ENCODE data around the gene GCNA. TPM values are rescaled to one million over a fixed set of nuclear protein-coding genes. Genes with fewer than 3 reads are reported as not detected.
"Not testable (repeated sequence)": the region's sequence is repeated elsewhere in the genome, so short reads cannot be mapped to it uniquely, and the experiment has no call there.

Gene GCNA
- total RNA-seq, 1 experiment from 2014 or later, result 0.92 TPM

DNA sequence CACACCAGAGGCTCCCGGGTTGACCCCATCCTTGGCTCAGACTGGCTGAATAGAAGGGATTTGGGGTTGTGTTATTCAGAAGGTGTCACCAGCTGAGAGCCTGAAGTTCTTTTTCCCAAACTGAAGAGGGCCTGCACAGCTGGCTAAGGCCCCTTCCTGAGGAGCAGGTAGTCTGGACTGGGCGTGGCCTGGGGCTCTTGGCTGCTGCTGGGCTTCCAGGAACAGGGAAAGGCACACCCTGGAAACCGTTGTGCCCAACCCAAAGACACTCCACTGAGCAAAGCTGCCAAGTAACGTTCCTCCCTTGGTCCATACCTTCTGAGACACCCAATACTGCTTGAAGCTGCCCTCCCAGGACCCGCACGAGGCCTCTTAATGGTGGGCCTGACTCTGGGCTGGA lies 48.3 kb downstream of the GCNA start:
- DNase-seq (ENCODE audit: low read depth in 1 of 2, low spot score in 2 of 2), result no peak
- no peak overlapping the region for H3K4me3 ChIP-seq
- no peaks in the 10 kb centered on the region for H3K4me1 ChIP-seq (replicated peaks)
- H3K27ac ChIP-seq, result no peak overlapping the region
- H3K36me3 ChIP-seq, result no peaks in the 10 kb centered on the region
- H3K9me3 ChIP-seq (replicated peaks), result no peaks in the 10 kb centered on the region
- no peaks in the 10 kb centered on the region for H3K27me3 ChIP-seq (replicated peaks)

DNA sequence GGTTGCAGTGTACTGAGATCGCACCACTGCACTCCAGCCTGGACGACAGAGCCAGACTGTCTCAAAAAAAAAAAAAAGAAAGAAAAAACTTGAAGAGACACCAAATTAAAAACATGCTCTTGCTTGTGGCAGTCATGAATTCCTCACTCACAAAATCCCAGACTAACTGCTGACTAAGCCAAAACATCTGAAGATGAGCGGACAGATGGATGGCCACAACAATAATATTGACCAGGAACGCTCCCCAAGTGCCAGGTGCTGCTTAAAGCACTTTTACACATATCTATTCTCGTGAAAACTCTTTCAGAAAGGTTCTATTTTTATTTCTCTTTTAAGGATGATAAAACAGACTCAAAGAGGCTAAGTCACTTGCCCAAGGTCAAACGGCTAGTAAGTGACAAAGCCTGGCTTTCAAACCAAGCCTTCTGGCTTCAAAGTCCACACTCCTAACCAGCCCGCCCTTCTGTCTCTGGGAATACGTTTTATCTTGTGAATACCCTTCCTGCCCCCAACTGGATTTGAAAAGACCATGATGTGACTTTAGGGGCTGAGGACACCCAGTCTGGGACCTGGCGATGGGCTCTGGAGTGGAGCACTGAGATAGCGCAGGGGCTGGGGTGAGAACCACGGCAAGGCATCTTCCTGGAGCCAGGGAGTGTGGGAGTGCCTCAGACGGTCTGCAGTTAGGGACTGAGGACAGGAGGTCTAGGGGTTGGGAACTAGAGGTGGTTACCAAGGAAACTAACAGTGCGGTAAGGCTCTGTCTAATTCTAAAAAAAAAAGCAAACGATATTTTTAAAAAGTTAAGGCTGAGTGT lies 49.6 kb downstream of the GCNA start:
- no peak for DNase-seq (ENCODE audit: low read depth in 1 of 2, low spot score in 2 of 2)
- H3K9me3 ChIP-seq (replicated peaks), result no peaks in the 10 kb centered on the region

DNA sequence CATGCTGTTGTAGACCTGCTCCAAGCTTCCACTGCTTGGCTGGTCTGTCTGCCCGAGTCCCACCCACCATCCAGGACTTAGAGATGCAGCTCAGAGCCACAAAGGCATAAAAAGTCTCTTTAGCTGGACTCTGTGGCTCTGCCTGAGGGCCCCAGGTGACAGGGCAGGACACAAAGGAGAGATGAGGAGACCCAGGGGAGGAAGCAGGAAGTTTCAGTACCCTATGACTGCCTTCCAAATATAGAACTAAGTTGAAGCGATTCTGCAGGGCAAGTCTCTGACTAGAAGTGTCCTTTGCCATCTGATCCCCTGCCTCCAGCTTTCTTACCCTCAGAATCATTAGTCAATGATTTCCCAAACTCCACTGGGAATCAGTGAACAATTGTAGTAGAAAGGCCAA lies 51.2 kb downstream of the GCNA start:
- Histone ChIP-seq H3K36me3 (no peaks in the 10 kb centered on the region), H3K27me3 (replicated peaks) (no peaks in the 10 kb centered on the region), H3K27ac (no peak overlapping the region), H3K4me1 (replicated peaks) (no peaks in the 10 kb centered on the region), H3K4me3 (no peak overlapping the region), H3K9me3 (replicated peaks) (no peaks in the 10 kb centered on the region)
- DNase-seq (ENCODE audit: low read depth in 1 of 2, low spot score in 2 of 2), result no peak

More for the DNA sequence above, 49.6 kb downstream of the GCNA start:
- Histone ChIP-seq H3K27ac (no peak overlapping the region), H3K4me3 (no peak overlapping the region), H3K27me3 (replicated peaks) (no peaks in the 10 kb centered on the region), H3K36me3 (no peaks in the 10 kb centered on the region), H3K4me1 (replicated peaks) (no peaks in the 10 kb centered on the region)

DNA sequence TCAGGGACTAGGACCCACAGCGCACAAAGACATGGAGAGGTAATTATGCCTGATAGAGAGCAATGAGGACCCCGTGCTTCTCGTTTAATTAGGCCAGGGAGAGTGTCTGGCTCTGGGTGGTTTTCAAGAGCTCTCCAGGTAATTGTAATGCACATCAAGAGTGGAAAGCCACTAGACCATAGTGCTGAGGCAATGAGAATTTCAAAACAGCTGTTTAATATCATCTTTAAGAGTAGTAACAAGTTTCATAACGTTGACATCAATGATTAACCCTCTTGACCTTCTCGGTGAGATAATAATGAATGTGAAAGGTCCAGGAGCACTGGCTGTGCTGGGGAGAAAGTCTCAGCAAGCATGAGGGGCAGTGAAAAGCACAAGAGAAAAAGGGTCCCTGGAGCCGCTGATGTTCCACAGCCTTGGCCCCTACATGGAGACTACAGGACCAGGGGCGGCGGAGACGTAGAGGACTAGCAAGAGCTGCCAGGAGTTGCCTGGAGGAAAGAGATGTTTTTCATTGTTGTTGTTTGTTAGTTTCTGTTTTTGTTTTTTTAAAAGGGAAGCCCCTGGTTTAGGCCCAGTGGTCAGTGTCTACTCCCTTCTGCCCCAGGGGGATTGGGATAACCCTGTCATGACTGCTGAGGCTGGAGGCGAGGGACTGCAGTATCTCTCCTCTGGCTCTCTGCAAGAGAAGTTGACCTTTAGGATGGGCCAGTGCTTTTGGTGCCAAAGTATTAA lies 54.9 kb downstream of the GCNA start:
- H3K9me3 ChIP-seq (replicated peaks), result no peaks in the 10 kb centered on the region
- no peaks in the 10 kb centered on the region for H3K27me3 ChIP-seq (replicated peaks)
- no peak overlapping the region for H3K27ac ChIP-seq
- H3K4me1 ChIP-seq (replicated peaks), result no peaks in the 10 kb centered on the region
- no peaks in the 10 kb centered on the region for H3K36me3 ChIP-seq
- no peak overlapping the region for H3K4me3 ChIP-seq
- no peak for DNase-seq (ENCODE audit: low read depth in 1 of 2, low spot score in 2 of 2)

DNA sequence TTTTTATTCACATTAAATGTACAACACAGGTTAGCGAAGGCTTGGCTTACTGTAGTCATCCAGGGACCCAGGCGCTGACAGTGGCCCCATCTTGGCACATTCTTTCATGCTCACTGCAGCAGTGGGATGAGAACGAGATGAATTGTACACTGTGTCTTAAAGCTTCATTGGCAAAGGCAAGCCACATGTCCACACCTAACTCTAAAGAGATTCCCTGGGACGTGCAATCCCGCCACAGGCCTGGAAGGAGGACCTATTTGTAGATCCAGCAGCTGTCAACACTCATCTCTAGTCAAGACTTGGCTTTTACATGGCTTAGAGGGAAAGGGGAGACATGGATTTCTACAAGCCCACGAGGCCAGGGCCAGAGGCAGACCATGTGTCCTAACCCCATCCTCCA lies 56.1 kb downstream of the GCNA start:
- H3K36me3 ChIP-seq, result no peaks in the 10 kb centered on the region
- H3K27ac ChIP-seq, result no peak overlapping the region
- H3K9me3 ChIP-seq (replicated peaks), result no peaks in the 10 kb centered on the region

DNA sequence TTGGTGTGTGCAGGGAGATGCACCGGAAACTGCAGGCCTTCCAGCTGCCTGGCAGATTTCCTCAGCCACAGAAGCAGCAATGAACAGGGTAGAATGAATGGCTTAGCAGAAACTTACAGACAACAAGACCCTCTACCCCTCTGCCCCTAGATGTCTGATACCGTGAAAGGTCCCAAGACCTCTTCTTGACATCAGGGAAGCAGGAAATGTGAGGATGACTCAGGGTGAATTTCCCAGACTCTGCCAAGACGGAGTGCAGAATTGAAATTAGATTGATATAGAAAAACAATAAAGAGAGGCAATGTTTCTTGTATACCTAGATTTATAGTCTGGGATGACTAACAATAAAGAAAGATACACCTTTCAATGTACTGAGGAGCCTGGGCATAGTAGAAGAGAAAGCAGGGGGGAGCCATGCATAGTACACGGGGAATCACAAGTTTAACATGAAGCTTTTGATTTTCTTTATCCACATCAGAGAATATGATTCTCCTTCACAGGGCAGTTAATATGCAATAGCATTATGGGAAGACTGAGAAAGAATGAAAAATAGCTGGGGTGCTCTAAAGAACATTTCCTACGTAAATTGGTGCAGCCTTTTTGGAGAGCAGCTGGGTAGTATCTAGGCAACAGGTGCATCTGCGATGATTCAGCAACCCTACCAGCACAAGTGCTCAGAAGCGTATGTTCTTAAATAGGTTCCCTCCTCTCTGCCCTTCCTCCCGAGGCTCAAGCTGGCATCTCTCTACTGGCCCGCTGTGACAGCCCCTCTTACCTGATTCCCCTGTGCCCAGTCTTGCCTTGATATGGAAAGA lies 58.4 kb downstream of the GCNA start:
- Histone ChIP-seq H3K27me3 (replicated peaks) (no peaks in the 10 kb centered on the region), H3K4me3 (no peak overlapping the region), H3K36me3 (no peaks in the 10 kb centered on the region), H3K4me1 (replicated peaks) (no peaks in the 10 kb centered on the region), H3K27ac (no peak overlapping the region), H3K9me3 (replicated peaks) (no peaks in the 10 kb centered on the region)
- DNase-seq (ENCODE audit: low read depth in 1 of 2, low spot score in 2 of 2), result no peak

More for the DNA sequence above, 56.1 kb downstream of the GCNA start:
- Histone ChIP-seq H3K4me3 (no peak overlapping the region), H3K4me1 (replicated peaks) (no peaks in the 10 kb centered on the region), H3K27me3 (replicated peaks) (no peaks in the 10 kb centered on the region)
- no peak for DNase-seq (ENCODE audit: low read depth in 1 of 2, low spot score in 2 of 2)

DNA sequence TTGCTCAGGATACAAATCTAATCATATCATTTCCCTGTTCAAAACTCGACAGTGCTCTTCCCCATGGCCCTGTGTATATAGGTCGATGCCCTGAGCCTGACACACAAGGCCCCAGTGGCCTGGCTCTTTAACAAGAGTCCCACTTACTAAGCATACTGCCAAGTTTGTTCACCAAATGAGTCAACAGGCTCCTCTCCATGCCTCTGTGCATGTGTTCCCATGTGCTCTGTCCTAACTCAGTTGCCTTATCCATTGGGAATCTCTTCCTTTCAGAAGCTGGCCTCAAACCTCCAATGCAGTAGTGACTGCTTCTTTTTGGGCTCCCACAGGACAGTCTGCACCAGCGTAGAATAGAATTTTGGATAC lies 59.0 kb downstream of the GCNA start:
- Histone ChIP-seq H3K27me3 (replicated peaks) (no peaks in the 10 kb centered on the region), H3K9me3 (replicated peaks) (no peaks in the 10 kb centered on the region), H3K27ac (no peak overlapping the region), H3K4me3 (no peak overlapping the region), H3K36me3 (no peaks in the 10 kb centered on the region), H3K4me1 (replicated peaks) (no peaks in the 10 kb centered on the region)
- no peak for DNase-seq (ENCODE audit: low read depth in 1 of 2, low spot score in 2 of 2)

DNA sequence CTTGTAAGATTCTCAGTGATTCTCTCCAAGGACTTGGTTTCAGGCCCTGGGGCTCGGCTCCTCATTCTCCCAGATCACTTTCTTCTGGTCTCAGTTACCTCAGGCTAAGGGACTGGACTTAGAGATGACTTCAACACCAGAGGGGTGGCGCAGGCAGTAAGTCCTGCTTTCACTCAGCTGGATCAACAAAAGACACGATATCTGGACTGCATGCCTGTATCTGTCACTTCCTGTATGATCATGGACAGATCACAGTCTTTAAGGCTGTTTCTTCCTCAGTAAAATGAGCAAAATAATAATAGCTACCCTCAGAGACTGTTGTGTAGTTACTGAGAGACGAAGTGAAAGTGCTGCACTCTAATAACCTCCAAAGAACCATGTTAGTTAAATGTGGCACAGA lies 59.6 kb downstream of the GCNA start:
- no peaks in the 10 kb centered on the region for H3K27me3 ChIP-seq (replicated peaks)
- no peaks in the 10 kb centered on the region for H3K36me3 ChIP-seq
- no peak overlapping the region for H3K4me3 ChIP-seq
- peak in 1 of 2 experiments; percentile 1 for DNase-seq (ENCODE audit: low read depth in 1 of 2, low spot score in 2 of 2)
- H3K4me1 ChIP-seq (replicated peaks), result no peaks in the 10 kb centered on the region
- H3K9me3 ChIP-seq (replicated peaks), result no peaks in the 10 kb centered on the region
- no peak overlapping the region for H3K27ac ChIP-seq

DNA sequence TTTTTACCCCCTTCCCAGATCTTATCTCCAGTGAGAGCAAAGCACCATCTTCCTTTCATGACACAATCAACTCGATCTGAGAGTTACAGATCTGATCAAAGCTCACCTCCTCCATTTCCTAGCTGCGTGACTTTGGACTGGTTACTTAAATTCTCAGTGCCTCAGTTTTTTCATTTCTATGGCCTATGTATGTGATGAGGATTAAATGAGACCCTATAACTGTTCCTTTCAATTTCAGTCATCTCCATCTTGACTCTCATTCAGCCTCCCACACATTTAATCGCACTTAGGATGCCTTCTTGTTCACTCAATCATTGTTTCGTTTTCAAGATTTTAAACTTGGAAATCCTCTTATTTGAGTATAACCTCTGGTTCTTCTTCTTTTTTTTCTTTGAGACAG lies 60.2 kb downstream of the GCNA start:
- no peaks in the 10 kb centered on the region for H3K36me3 ChIP-seq
- no peaks in the 10 kb centered on the region for H3K27me3 ChIP-seq (replicated peaks)

DNA sequence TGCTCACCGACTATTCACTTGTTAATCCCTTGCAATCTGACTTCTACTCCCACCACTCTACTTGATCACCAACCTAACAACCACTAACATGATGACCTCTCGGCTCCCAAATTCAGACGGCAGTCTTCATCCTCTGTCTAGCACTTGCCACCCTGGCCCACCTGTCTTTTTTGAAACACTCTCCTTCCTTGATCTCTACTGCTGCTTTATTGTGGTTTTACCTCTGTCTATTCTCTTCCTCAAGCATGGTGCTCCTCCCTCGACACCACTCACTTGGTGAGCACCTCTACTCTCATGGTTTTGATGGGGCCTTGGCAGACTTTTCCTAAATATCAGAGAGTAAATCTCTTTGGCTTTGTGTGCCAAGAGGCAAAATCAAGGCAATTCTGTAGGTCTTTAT lies 61.8 kb downstream of the GCNA start:
- no peaks in the 10 kb centered on the region for H3K27me3 ChIP-seq (replicated peaks)
- H3K27ac ChIP-seq, result no peak overlapping the region
- no peaks in the 10 kb centered on the region for H3K4me1 ChIP-seq (replicated peaks)
- no peaks in the 10 kb centered on the region for H3K9me3 ChIP-seq (replicated peaks)
- DNase-seq (ENCODE audit: low read depth in 1 of 2, low spot score in 2 of 2), result no peak
- no peak overlapping the region for H3K4me3 ChIP-seq
- H3K36me3 ChIP-seq, result no peaks in the 10 kb centered on the region

More for the DNA sequence above, 60.2 kb downstream of the GCNA start:
- DNase-seq (ENCODE audit: low read depth in 1 of 2, low spot score in 2 of 2), result no peak
- Histone ChIP-seq H3K4me3 (no peak overlapping the region), H3K4me1 (replicated peaks) (no peaks in the 10 kb centered on the region), H3K9me3 (replicated peaks) (no peaks in the 10 kb centered on the region), H3K27ac (no peak overlapping the region)

DNA sequence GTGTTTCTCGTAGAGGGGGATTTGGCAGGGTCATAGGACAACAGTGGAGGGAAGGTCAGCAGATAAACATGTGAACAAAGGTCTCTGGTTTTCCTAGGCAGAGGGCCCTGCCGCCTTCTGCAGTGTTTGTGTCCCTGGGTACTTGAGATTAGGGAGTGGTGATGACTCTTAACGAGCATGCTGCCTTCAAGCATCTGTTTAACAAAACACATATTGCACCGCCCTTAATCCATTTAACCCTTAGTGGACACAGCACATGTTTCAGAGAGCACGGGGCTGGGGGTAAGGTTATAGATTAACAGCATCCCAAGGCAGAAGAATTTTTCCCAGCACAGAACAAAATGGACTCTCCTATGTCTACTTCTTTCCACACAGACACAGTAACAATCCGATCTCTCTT lies 66.2 kb downstream of the GCNA start:
- H3K27me3 ChIP-seq (replicated peaks); DNase-seq (ENCODE audit: low read depth in 1 of 2, low spot score in 2 of 2); H3K27ac ChIP-seq; H3K4me3 ChIP-seq; H3K4me1 ChIP-seq (replicated peaks); H3K9me3 ChIP-seq (replicated peaks); H3K36me3 ChIP-seq: not testable (repeated sequence)

DNA sequence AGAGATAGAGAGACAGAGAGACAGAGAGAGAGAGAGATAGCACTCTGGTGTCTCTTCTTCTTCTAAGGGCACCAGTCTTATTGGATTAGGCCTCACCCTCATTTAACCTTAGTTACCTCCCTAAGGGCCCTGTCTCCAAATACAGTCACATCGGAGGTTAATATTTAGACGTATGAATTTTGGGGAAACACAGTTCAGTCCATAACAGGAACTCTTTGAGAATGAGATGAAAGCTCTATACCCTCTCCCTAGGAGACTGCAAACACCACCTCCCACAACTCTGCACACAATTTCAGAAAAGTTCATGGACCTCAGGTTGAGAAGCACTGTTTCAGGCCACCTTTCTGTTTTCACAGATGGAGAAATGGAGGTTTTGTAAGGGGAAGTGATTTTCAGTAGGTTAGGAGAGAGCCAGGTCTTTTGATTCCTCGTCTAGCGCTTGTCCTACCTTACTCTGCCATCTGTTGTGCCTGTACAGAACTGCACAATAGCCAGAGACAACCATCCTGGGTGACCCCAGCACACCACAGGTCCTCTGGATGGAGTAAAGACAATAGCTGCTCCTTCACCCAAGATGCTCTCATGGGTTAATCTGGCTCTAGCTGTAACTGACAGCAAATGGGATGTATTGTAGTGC lies 72.2 kb downstream of the GCNA start:
- Histone ChIP-seq H3K27ac (no peak overlapping the region), H3K27me3 (replicated peaks) (no peaks in the 10 kb centered on the region), H3K9me3 (replicated peaks) (no peaks in the 10 kb centered on the region), H3K4me3 (no peak overlapping the region), H3K4me1 (replicated peaks) (no peaks in the 10 kb centered on the region), H3K36me3 (no peaks in the 10 kb centered on the region)
- no peak for DNase-seq (ENCODE audit: low read depth in 1 of 2, low spot score in 2 of 2)

DNA sequence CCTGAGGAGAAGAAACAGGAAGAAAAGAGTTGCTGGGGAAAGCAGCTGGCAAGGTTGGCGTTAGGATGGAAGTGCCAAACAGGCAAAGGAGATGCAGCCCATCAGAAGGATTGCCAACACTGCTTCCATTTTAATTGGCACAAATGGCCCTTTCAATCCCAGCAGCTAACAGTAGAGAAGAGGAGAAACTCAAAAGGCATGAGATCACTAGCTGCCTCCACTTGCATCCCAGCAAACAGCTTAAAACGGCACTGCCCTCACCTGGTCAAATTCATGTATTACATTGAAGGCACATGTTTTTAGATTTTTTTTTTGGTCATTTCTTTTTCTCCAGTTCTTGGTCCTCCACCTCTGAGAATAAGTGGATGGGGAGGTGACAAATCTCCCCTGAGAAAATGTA lies 74.2 kb downstream of the GCNA start:
- H3K4me1 ChIP-seq (replicated peaks), result no peaks in the 10 kb centered on the region
- H3K9me3 ChIP-seq (replicated peaks), result no peaks in the 10 kb centered on the region
- peak in 1 of 2 experiments; percentile 37 for DNase-seq (ENCODE audit: low read depth in 1 of 2, low spot score in 2 of 2)
- no peaks in the 10 kb centered on the region for H3K36me3 ChIP-seq
- H3K4me3 ChIP-seq, result no peak overlapping the region
- no peak overlapping the region for H3K27ac ChIP-seq
- no peaks in the 10 kb centered on the region for H3K27me3 ChIP-seq (replicated peaks)
